Caco-2 (cell line): Measurements from ENCODE around the gene CDC7. TPM values are rescaled to one million over a fixed set of nuclear protein-coding genes. Genes with fewer than 3 reads are reported as not detected.

ENCODE experiments used
- BruUV-seq: library from RNA; stranded (reverse); fragments of 400-500 nt; replicated peaks from 2 replicates; lab custom pipeline; 2021; lab: Mats Ljungman, UMichigan
- CTCF ChIA-PET: fragments of 300-600 bp; sonication (Branson Sonifier 250); formaldehyde crosslinking; loops from one replicate; lab custom pipeline; 2022; ENCODE audit warnings: antibody characterized with exemption; lab: Charles Lee
- POLR2A ChIA-PET: fragments of 300-600 bp; sonication (Branson Sonifier 250); formaldehyde crosslinking; loops from one replicate; lab custom pipeline; 2022; ENCODE audit warnings: antibody characterized with exemption; lab: Charles Lee
- DNase-seq, 2 experiments: peaks; one replicate each; pipeline versions ENCODE4 v3.0.0 to v3.0.0-alpha.2; 2020 to 2022
- H3K27me3 ChIP-seq: replicated peaks from 2 replicates; pipeline ENCODE4 v1.6.0; 2011; ENCODE audit warnings: low read length; ENCODE audit not compliant: control insufficient read depth, insufficient read depth
- H3K36me3 ChIP-seq: 2 replicates; pipeline ENCODE4 v1.5.1; 2011; ENCODE audit warnings: low read length; ENCODE audit not compliant: control insufficient read depth, insufficient read depth
- H3K4me1 ChIP-seq: fragments of 250-450 bp; sonication (Bioruptor Pico); 2 replicates; pipeline ENCODE4 v1.5.1; 2020; ENCODE audit warnings: mild to moderate bottlenecking
- H3K4me3 ChIP-seq: 2 replicates; pipeline ENCODE4 v1.5.1; 2011; ENCODE audit warnings: low read depth, mild to moderate bottlenecking, control low read depth, low read length
- H3K9me3 ChIP-seq: fragments of 250-450 bp; sonication (Bioruptor Pico); 2 replicates; pipeline ENCODE4 v1.5.1; 2020; ENCODE audit warnings: mild to moderate bottlenecking, moderate library complexity
- H3K27ac Mint-ChIP-seq: one replicate; pipeline ENCODE4 v1.8.0; 2022; ENCODE audit warnings: mixed read lengths; ENCODE audit not compliant: unreplicated experiment
- H3K27me3 Mint-ChIP-seq: one replicate; pipeline ENCODE4 v1.8.0; 2022; ENCODE audit warnings: mixed read lengths; ENCODE audit not compliant: insufficient read depth, unreplicated experiment
- H3K36me3 Mint-ChIP-seq: one replicate; pipeline ENCODE4 v1.8.0; 2022; ENCODE audit warnings: mild to moderate bottlenecking, mixed read lengths; ENCODE audit not compliant: insufficient read depth, unreplicated experiment
- H3K4me1 Mint-ChIP-seq: one replicate; pipeline ENCODE4 v1.8.0; 2022; ENCODE audit warnings: low read depth, mixed read lengths; ENCODE audit not compliant: unreplicated experiment
- H3K4me3 Mint-ChIP-seq: one replicate; pipeline ENCODE4 v1.8.0; 2022; ENCODE audit warnings: mild to moderate bottlenecking, moderate library complexity, mixed read lengths; ENCODE audit not compliant: unreplicated experiment
- H3K9me3 Mint-ChIP-seq: one replicate; pipeline ENCODE4 v1.8.0; 2022; ENCODE audit warnings: mixed read lengths; ENCODE audit not compliant: unreplicated experiment
- CTCF ChIP-seq, 2 experiments: fragments of 200-600 bp in 1 of 2; IDR thresholded peaks; 1 replicate in 1 of 2; 2 replicates in 1 of 2; pipeline versions ENCODE4 v1.5.1 to v1.8.0; 2011 to 2022; ENCODE audit warnings: antibody characterized with exemption in 1 of 2, control low read depth in 1 of 2, inconsistent platforms in 1 of 2, low read depth in 1 of 2, low read length in 1 of 2, mild to moderate bottlenecking in 1 of 2, moderate library complexity in 1 of 2; ENCODE audit not compliant: insufficient read depth in 1 of 2, severe bottlenecking in 1 of 2, unreplicated experiment in 1 of 2
- intact Hi-C: fragments of 100-400 bp; cut with micrococcal nuclease; formaldehyde crosslinking; loops from one replicate; pipeline ENCODE4 v1.10.0; 2022; ENCODE audit not compliant: unreplicated experiment
- total RNA-seq: library from RNA; stranded (reverse); gene quantifications from 2 replicates; pipeline ENCODE4 v1.2.3, GENCODE V29; 2022

CDC7 gene
- total RNA-seq, 1 experiment from 2014 or later, result 19.4 TPM

DNA sequence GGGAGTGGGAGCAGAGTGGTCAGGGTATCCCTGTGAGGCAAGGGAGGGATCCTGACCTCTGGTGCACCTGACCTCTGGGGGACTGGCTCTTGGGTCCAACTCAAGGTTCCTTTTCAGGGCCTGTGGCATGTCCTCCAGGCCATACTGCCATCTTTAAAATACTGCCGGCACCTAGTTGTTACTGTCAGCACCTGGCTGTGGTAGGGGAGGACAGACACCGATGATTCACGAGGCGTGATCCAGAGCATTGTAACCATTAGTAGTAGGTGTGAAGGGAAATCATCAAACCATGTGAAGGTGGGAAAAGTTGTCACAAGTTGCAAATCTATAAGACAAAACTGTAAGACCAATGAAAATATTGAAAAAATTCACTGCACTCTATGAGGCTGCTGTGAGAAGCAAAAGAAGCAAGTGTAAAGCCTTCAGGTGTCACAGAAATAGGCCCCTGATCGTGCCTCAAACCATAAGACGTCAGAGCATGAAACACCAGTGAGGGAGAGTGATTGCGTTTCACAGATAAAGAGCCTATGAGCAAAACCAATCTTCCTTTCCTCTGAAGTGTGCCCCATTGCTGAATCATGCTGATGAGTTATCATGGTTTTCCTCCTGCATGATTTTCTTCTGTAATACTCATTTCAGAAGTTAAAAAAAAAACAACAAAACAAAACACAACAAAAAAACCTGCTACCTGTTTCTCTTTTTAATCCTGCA lies 55.3 kb downstream of the CDC7 start:
- Mint-ChIP-seq H3K4me1 (peaks cover 37% of the 10 kb centered on the region), H3K27ac (peak overlapping the region; percentile 74), H3K9me3 (peaks cover 9% of the 10 kb centered on the region), H3K4me3 (no peak overlapping the region), H3K27me3 (no peaks in the 10 kb centered on the region), H3K36me3 (no peaks in the 10 kb centered on the region)
- POLR2A ChIA-PET, result no interaction called here
- H3K4me3 ChIP-seq, result no peak overlapping the region
- no peak for TF ChIP-seq CTCF (IDR thresholded peaks at IDR 0.05; ENCODE audit: insufficient read depth in 1 of 2, low read depth in 1 of 2, low read length in 1 of 2, severe bottlenecking in 1 of 2, unreplicated experiment in 1 of 2)
- no TSS peak for BruUV-seq
- no peaks in the 10 kb centered on the region for H3K27me3 ChIP-seq
- CTCF ChIA-PET, result interaction anchor here (0.6 to 1.3 kb wide), 4 partner anchors 26 to 277 kb away, joined by 3 to 5 read pairs (median 4); no protein-coding TSS in a partner anchor
- intact Hi-C loops, result loop anchor here (1.0 kb wide), 1 partner anchor 55 kb away; no protein-coding TSS in a partner anchor
- no peak for DNase-seq
- H3K36me3 ChIP-seq, result no peaks in the 10 kb centered on the region
- peaks cover 21% of the 10 kb centered on the region for H3K4me1 ChIP-seq
- H3K9me3 ChIP-seq, result no peaks in the 10 kb centered on the region

GRCh38 chr1:91556556-91556955 lies 55.9 kb downstream of the CDC7 start:
- Mint-ChIP-seq H3K4me1 (peaks cover 37% of the 10 kb centered on the region), H3K36me3 (no peaks in the 10 kb centered on the region), H3K27ac (peak overlapping the region; percentile 74), H3K27me3 (no peaks in the 10 kb centered on the region), H3K4me3 (no peak overlapping the region), H3K9me3 (peaks cover 9% of the 10 kb centered on the region)
- Histone ChIP-seq H3K9me3 (no peaks in the 10 kb centered on the region), H3K36me3 (no peaks in the 10 kb centered on the region), H3K4me1 (peaks cover 21% of the 10 kb centered on the region), H3K27me3 (no peaks in the 10 kb centered on the region), H3K4me3 (no peak overlapping the region)
- no peak for TF ChIP-seq CTCF (IDR thresholded peaks at IDR 0.05; ENCODE audit: insufficient read depth in 1 of 2, low read depth in 1 of 2, low read length in 1 of 2, severe bottlenecking in 1 of 2, unreplicated experiment in 1 of 2)
- BruUV-seq, result no TSS peak
- ChIA-PET CTCF (no interaction called here), POLR2A (no interaction called here)
- intact Hi-C loops, result no loop called here
- no peak for DNase-seq

GRCh38 chr1:91557039-91557690 lies 56.5 kb downstream of the CDC7 start:
- Histone ChIP-seq H3K36me3 (no peaks in the 10 kb centered on the region), H3K4me1 (peaks cover 21% of the 10 kb centered on the region), H3K9me3 (no peaks in the 10 kb centered on the region), H3K4me3 (no peak overlapping the region), H3K27me3 (no peaks in the 10 kb centered on the region)
- no peaks in the 10 kb centered on the region for H3K36me3 Mint-ChIP-seq
- peaks cover 42% of the 10 kb centered on the region for H3K4me1 Mint-ChIP-seq
- peak overlapping the region; percentile 74 for H3K27ac Mint-ChIP-seq
- H3K4me3 Mint-ChIP-seq, result no peak overlapping the region
- ChIA-PET CTCF (no interaction called here), POLR2A (no interaction called here)
- BruUV-seq, result no TSS peak
- TF ChIP-seq CTCF (IDR thresholded peaks at IDR 0.05; ENCODE audit: insufficient read depth in 1 of 2, low read depth in 1 of 2, low read length in 1 of 2, severe bottlenecking in 1 of 2, unreplicated experiment in 1 of 2), result no peak
- H3K9me3 Mint-ChIP-seq, result peaks cover 14% of the 10 kb centered on the region
- H3K27me3 Mint-ChIP-seq, result no peaks in the 10 kb centered on the region
- no peak for DNase-seq
- intact Hi-C loops, result no loop called here
